ENCODE measurements around the gene SUGCT.

Gene SUGCT

GRCh38 chr7:40865441-40866233, 730.8 kb downstream of the SUGCT start:
- TF ChIP-seq CTCF (IDR thresholded peaks at IDR 0.05; ENCODE audit: low read depth, low read length, missing control alignments) = no peak
- in situ Hi-C loops (cut with HindIII; ENCODE audit: low sequenced_read_pairs) = no loop called here
- DNase-seq (ENCODE audit: low read depth) = no peak
- no peak overlapping the region for H3K4me3 ChIP-seq (ENCODE audit: low read depth, low read length)

- no peak for DNase-seq (ENCODE audit: low read depth)
- peak; percentile 46 for TF ChIP-seq CTCF (IDR thresholded peaks at IDR 0.05; ENCODE audit: low read depth, low read length, missing control alignments)
- in situ Hi-C loops (cut with HindIII; ENCODE audit: low sequenced_read_pairs) = no loop called here
- no peak overlapping the region for H3K4me3 ChIP-seq (ENCODE audit: low read depth, low read length)
Measured at GRCh38 chr7:40866601-40867000, 731.8 kb downstream of the SUGCT start.

- in situ Hi-C loops (cut with HindIII; ENCODE audit: low sequenced_read_pairs) = no loop called here
- no peak for DNase-seq (ENCODE audit: low read depth)
- no peak overlapping the region for H3K4me3 ChIP-seq (ENCODE audit: low read depth, low read length)
- no peak for TF ChIP-seq CTCF (IDR thresholded peaks at IDR 0.05; ENCODE audit: low read depth, low read length, missing control alignments)
Measured at GRCh38 chr7:40870108-40870507, 735.3 kb downstream of the SUGCT start.

GRCh38 chr7:40873248-40873647, 738.4 kb downstream of the SUGCT start:
- in situ Hi-C loops (cut with HindIII; ENCODE audit: low sequenced_read_pairs) = no loop called here
- DNase-seq (ENCODE audit: low read depth) = no peak
- no peak overlapping the region for H3K4me3 ChIP-seq (ENCODE audit: low read depth, low read length)
- no peak for TF ChIP-seq CTCF (IDR thresholded peaks at IDR 0.05; ENCODE audit: low read depth, low read length, missing control alignments)

- TF ChIP-seq CTCF (IDR thresholded peaks at IDR 0.05; ENCODE audit: low read depth, low read length, missing control alignments) = no peak
- in situ Hi-C loops (cut with HindIII; ENCODE audit: low sequenced_read_pairs) = no loop called here
- H3K4me3 ChIP-seq (ENCODE audit: low read depth, low read length) = no peak overlapping the region
- DNase-seq (ENCODE audit: low read depth) = no peak
Measured at GRCh38 chr7:40874756-40875155, 740.0 kb downstream of the SUGCT start.

- no peak for TF ChIP-seq CTCF (IDR thresholded peaks at IDR 0.05; ENCODE audit: low read depth, low read length, missing control alignments)
- in situ Hi-C loops (cut with HindIII; ENCODE audit: low sequenced_read_pairs) = no loop called here
- DNase-seq (ENCODE audit: low read depth) = peak; percentile 67
- no peak overlapping the region for H3K4me3 ChIP-seq (ENCODE audit: low read depth, low read length)
Measured at GRCh38 chr7:40876601-40877000, 741.8 kb downstream of the SUGCT start.

All from astrocyte of the cerebellum (primary cell).